ENCODE data around the gene MTMR3.
"Not testable (repeated sequence)": the region's sequence is repeated elsewhere in the genome, so short reads cannot be mapped to it uniquely, and the experiment has no call there.

MTMR3 gene

DNA sequence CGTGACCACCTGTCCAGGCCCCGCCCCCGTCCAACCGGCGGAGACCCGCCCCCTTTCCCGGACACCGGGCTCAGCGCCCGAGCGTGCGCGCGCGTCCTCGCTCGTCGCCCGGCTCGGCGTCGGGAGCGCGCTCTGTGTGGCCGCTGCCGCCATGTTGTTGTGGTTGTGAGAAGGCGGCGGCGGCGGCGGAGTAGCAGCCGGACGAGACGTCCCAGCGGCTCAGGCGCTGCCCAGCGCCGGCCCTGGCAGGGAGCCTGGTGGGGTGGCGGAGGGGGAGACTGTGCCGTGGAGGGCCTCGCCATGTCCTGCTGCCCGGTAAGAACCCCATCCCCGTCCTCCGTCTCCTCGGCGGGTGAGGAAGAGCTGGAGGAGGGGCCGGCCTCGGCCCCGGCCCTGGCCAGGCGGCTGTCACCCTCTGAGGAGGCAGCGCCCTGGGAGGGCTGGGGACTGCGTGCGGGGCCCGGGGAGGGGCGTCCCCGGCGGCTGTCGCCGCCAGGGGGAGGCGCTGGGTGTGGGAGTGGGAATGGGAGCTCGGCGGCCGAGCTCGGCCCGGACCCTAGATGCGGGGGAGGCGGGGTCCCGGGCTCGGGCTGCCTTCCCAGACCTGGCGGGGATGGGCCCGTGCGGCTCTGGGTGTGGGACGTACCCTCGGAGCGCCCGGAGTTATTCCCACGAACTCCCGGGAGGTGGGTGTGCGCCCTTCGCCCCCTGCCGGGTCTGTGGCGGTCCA lies at the start of gene MTMR3:
TSS of gene MTMR3 (plus strand) at position 130 of the 730 bp plus-strand sequence. CDS start 87,886 bp downstream, outside the sequence.
- Histone ChIP-seq H4K20me1 (ENCODE audit: control insufficient read depth, insufficient read depth, low read depth, low read length) (0 out of 2 replicates have a peak, but pooled peaks cover 6% of the 10 kb centered on the region), H3K9me3 (ENCODE audit: control insufficient read depth, insufficient read depth, low read length) (no peaks in the 10 kb centered on the region), H3K4me1 (ENCODE audit: control insufficient read depth, low read length) (peaks cover 9% of the 10 kb centered on the region), H3F3A (ENCODE audit: control insufficient read depth, insufficient read depth) (peaks cover 4% of the 10 kb centered on the region; the same call in 1 of the 2 replicates), H3K4me3 (ENCODE audit: low read length) (peak within 1 kb of the TSS; percentile 89), H3K79me2 (ENCODE audit: control insufficient read depth, low read length) (peaks cover 50% of the 10 kb centered on the region), H3K36me3 (ENCODE audit: control insufficient read depth, low read length) (no peaks in the 10 kb centered on the region; the same call in 1 of the 2 replicates), H3K27me3 (ENCODE audit: control insufficient read depth, low read length) (no peaks in the 10 kb centered on the region), H3K27ac (ENCODE audit: low read depth, low read length) (no peak within 1 kb of the TSS), H3K4me2 (ENCODE audit: low read length) (peak within 1 kb of the TSS; percentile 80), H3K9me2 (replicated peaks; ENCODE audit: control insufficient read depth, low read length) (no peaks in the 10 kb centered on the region)
- TF ChIP-seq EZH2phosphoT487 (IDR thresholded peaks at IDR 0.05; ENCODE audit: borderline replicate concordance, low read length), result no peak
- TF ChIP-seq, protein P1, sequence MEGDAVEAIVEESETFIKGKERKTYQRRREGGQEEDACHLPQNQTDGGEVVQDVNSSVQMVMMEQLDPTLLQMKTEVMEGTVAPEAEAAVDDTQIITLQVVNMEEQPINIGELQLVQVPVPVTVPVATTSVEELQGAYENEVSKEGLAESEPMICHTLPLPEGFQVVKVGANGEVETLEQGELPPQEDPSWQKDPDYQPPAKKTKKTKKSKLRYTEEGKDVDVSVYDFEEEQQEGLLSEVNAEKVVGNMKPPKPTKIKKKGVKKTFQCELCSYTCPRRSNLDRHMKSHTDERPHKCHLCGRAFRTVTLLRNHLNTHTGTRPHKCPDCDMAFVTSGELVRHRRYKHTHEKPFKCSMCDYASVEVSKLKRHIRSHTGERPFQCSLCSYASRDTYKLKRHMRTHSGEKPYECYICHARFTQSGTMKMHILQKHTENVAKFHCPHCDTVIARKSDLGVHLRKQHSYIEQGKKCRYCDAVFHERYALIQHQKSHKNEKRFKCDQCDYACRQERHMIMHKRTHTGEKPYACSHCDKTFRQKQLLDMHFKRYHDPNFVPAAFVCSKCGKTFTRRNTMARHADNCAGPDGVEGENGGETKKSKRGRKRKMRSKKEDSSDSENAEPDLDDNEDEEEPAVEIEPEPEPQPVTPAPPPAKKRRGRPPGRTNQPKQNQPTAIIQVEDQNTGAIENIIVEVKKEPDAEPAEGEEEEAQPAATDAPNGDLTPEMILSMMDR (IDR thresholded peaks at IDR 0.05; ENCODE audit: low read depth, low read length, poor library complexity, severe bottlenecking), result peak; percentile 53

DNA sequence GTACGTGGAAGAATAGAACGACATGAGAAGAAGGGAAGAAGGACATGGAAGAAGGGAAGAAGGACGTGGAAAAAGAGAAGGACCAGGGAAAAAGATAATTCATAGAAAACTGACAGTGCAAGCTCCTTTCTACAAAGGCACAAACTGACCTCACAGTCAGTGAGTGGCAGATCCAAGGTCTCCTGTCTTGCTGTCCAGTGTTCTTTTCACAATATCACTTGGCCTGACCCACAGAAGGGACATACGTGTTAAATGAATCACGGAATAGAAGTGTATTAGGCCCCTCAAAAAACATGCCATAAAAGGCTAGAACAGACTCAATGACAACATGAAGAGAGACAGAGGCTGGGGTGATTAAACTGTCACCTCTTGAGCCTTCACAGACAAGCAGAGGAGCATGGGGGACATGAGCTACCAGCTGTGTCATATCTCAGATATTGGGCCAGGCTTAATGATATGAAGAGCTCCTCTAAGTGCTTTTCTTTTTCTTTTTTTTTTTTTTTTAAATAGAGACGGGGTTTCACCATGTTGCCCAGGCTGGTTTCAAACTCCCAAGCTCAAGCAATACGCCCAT lies 49.5 kb upstream of the MTMR3 start:
- Histone ChIP-seq H4K20me1 (ENCODE audit: control insufficient read depth, insufficient read depth, low read depth, low read length) (0 out of 2 replicates have a peak, but pooled peaks cover 3% of the 10 kb centered on the region), H3K4me3 (ENCODE audit: low read length) (no peak overlapping the region), H3K36me3 (ENCODE audit: control insufficient read depth, low read length) (peaks cover 51% of the 10 kb centered on the region), H3K4me1 (ENCODE audit: control insufficient read depth, low read length) (peaks cover 12% of the 10 kb centered on the region), H3K4me2 (ENCODE audit: low read length) (no peak overlapping the region), H3K27me3 (ENCODE audit: control insufficient read depth, low read length) (no peaks in the 10 kb centered on the region), H3K9me3 (ENCODE audit: control insufficient read depth, insufficient read depth, low read length) (no peaks in the 10 kb centered on the region), H3K79me2 (ENCODE audit: control insufficient read depth, low read length) (peaks cover 35% of the 10 kb centered on the region), H3K9me2 (replicated peaks; ENCODE audit: control insufficient read depth, low read length) (no peaks in the 10 kb centered on the region), H3F3A (ENCODE audit: control insufficient read depth, insufficient read depth) (no peaks in the 10 kb centered on the region), H3K27ac (ENCODE audit: low read depth, low read length) (no peak overlapping the region)
- TF ChIP-seq EZH2phosphoT487 (IDR thresholded peaks at IDR 0.05; ENCODE audit: borderline replicate concordance, low read length), result no peak
- TF ChIP-seq, protein P1 (IDR thresholded peaks at IDR 0.05; ENCODE audit: low read depth, low read length, poor library complexity, severe bottlenecking), result no peak

DNA sequence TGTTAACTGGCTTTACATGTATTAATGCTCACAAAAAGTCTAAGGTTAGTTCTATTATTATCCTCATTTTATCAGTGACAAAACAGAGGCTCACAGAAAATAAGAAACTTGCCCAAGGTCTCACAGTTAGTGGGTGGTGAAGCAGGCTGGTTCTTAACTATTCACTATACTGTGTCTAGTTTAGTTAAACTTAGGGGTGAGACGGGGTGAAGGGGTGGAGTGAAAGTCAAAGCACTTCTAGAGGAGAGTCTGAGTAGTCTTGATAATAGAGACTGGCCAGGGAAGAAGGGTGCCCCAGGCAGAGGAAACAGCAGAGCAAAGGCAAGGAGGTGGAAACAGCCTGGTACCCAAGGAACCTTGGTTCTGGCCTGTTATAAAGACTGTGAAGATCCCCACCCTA lies 48.9 kb upstream of the MTMR3 start:
- Histone ChIP-seq H4K20me1 (ENCODE audit: control insufficient read depth, insufficient read depth, low read depth, low read length) (0 out of 2 replicates have a peak, but pooled peaks cover 3% of the 10 kb centered on the region), H3K27me3 (ENCODE audit: control insufficient read depth, low read length) (no peaks in the 10 kb centered on the region), H3K9me2 (replicated peaks; ENCODE audit: control insufficient read depth, low read length) (no peaks in the 10 kb centered on the region), H3K27ac (ENCODE audit: low read depth, low read length) (no peak overlapping the region), H3K9me3 (ENCODE audit: control insufficient read depth, insufficient read depth, low read length) (no peaks in the 10 kb centered on the region), H3F3A (ENCODE audit: control insufficient read depth, insufficient read depth) (no peaks in the 10 kb centered on the region), H3K4me3 (ENCODE audit: low read length) (no peak overlapping the region), H3K36me3 (ENCODE audit: control insufficient read depth, low read length) (peaks cover 49% of the 10 kb centered on the region), H3K4me2 (ENCODE audit: low read length) (no peak overlapping the region), H3K79me2 (ENCODE audit: control insufficient read depth, low read length) (peaks cover 35% of the 10 kb centered on the region), H3K4me1 (ENCODE audit: control insufficient read depth, low read length) (peaks cover 17% of the 10 kb centered on the region)
- TF ChIP-seq, protein P1 (IDR thresholded peaks at IDR 0.05; ENCODE audit: low read depth, low read length, poor library complexity, severe bottlenecking), result no peak
- no peak for TF ChIP-seq EZH2phosphoT487 (IDR thresholded peaks at IDR 0.05; ENCODE audit: borderline replicate concordance, low read length)

DNA sequence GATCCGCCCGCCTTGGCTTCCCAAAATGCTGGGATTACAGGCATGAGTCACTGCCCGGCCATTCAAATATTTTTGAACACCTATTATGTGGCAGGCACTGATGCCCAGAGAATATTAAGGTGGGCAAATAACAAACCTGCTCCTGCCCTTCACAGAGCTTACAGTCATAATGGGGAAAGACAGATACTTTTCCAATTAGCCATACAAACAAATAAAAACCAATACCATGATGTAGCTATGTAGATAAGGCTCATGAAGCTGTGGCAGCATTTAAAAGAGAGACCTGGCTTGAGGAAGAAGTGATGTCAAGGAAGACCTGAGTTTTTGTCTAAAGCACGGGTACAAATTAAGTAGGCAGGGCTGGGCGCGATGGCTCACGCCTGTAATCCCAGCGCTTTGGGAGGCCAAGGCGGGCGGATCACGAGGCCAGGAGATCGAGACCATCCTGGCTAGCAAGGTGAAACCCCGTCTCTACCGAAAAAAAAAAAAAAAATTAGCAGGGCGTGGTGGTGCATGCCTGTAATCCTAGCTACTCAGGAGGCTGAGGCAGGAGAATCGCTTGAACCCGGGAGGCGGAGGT lies 46.1 kb upstream of the MTMR3 start:
- Histone ChIP-seq H3K79me2 (ENCODE audit: control insufficient read depth, low read length) (peaks cover 35% of the 10 kb centered on the region), H3K36me3 (ENCODE audit: control insufficient read depth, low read length) (peaks cover 27% of the 10 kb centered on the region), H3K4me3 (ENCODE audit: low read length) (peak overlapping the region; percentile 100), H3K4me2 (ENCODE audit: low read length) (peak overlapping the region; percentile 81), H3K4me1 (ENCODE audit: control insufficient read depth, low read length) (peaks cover 18% of the 10 kb centered on the region)
- not testable (repeated sequence) for H3F3A ChIP-seq (ENCODE audit: control insufficient read depth, insufficient read depth); H3K9me3 ChIP-seq (ENCODE audit: control insufficient read depth, insufficient read depth, low read length); H3K27me3 ChIP-seq (ENCODE audit: control insufficient read depth, low read length); H3K27ac ChIP-seq (ENCODE audit: low read depth, low read length); H4K20me1 ChIP-seq (ENCODE audit: control insufficient read depth, insufficient read depth, low read depth, low read length); H3K9me2 ChIP-seq (replicated peaks; ENCODE audit: control insufficient read depth, low read length)

Data from DOHH2 (cell line).